Activated CD4-positive, alpha-beta T cell treated with anti-CD3 and anti-CD28 coated beads for 36 hours (primary cell): ENCODE results near the gene MAJIN. TPM values are rescaled to one million over a fixed set of nuclear protein-coding genes. Genes with fewer than 3 reads are reported as not detected.
A peak's percentile ranks its signal among the peaks of the same experiment; 100 is the strongest.

ENCODE experiments used
- ATAC-seq: fragments of 200-7000 bp; cut with Tn5 transposase; one replicate; pipeline ENCODE4 v1.10.0; 2021; ENCODE audit warnings: mild to moderate bottlenecking, moderate library complexity
- CTCF ChIA-PET: fragments of 350-600 bp; sonication (Branson Sonifier 250); formaldehyde crosslinking; loops from one replicate; lab custom pipeline; 2021; ENCODE audit warnings: antibody characterized with exemption; lab: Charles Lee
- POLR2A ChIA-PET: fragments of 350-600 bp; sonication (Branson Sonifier 250); formaldehyde crosslinking; loops from one replicate; lab custom pipeline; 2021; ENCODE audit warnings: antibody characterized with exemption, inconsistent platforms; lab: Charles Lee
- DNase-seq: peaks from one replicate; pipeline ENCODE4 v3.0.0-alpha.2; 2020
- H3K27ac Mint-ChIP-seq: one replicate; pipeline ENCODE4 v1.8.0; 2021; ENCODE audit warnings: mixed read lengths
- H3K27me3 Mint-ChIP-seq: one replicate; pipeline ENCODE4 v1.8.0; 2021; ENCODE audit warnings: mixed read lengths
- H3K36me3 Mint-ChIP-seq: one replicate; pipeline ENCODE4 v1.8.0; 2021; ENCODE audit warnings: low read depth, mixed read lengths
- H3K4me1 Mint-ChIP-seq: one replicate; pipeline ENCODE4 v1.8.0; 2021; ENCODE audit warnings: mixed read lengths
- H3K4me3 Mint-ChIP-seq: one replicate; pipeline ENCODE4 v1.8.0; 2021; ENCODE audit warnings: mild to moderate bottlenecking, moderate library complexity, mixed read lengths
- H3K9me3 Mint-ChIP-seq: one replicate; pipeline ENCODE4 v1.8.0; 2021; ENCODE audit warnings: low read depth, mixed read lengths
- intact Hi-C, 2 experiments: fragments of 100-400 bp; cut with DNase I in 1 of 2; cut with micrococcal nuclease in 1 of 2; formaldehyde crosslinking; loops; one replicate each; pipeline versions ENCODE4 v1.14.2 to v1.15.1; 2022 to 2024; cut with DNase I, micrococcal nuclease
- total RNA-seq, 2 experiments: library from RNA; stranded (reverse); gene quantifications; one replicate each; pipeline ENCODE4 v1.2.3, GENCODE V29; 2021

MAJIN gene
- total RNA-seq, 2 experiments from 2014 or later: 1.2 to 1.6 TPM

DNA sequence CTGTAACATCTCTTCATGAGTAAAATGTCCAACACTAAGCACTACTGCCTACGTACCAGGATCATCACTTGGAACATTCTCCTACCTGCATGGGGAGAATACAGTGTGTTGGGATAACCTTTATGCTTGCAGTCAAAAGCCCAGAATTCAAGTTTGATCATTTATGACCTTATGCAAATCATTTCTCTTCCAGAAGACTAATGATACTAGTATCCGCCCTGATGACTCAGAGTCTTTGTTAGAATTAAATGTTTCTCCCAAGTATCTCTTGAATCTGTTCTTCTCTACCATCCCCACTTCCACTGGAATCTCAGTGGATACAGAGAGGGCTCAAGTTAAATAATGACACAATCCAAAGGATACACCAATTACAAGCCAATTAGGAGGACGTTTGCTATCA, 12.4 kb downstream of the MAJIN start:
- intact Hi-C loops: no loop called here
- no peak for DNase-seq
- no peak for ATAC-seq
- ChIA-PET POLR2A (no interaction called here), CTCF (no interaction called here)
- Mint-ChIP-seq H3K36me3 (no peaks in the 10 kb centered on the region), H3K4me1 (no peaks in the 10 kb centered on the region), H3K9me3 (no peaks in the 10 kb centered on the region), H3K27me3 (peaks cover 3% of the 10 kb centered on the region), H3K27ac (no peak overlapping the region), H3K4me3 (no peak overlapping the region)

DNA sequence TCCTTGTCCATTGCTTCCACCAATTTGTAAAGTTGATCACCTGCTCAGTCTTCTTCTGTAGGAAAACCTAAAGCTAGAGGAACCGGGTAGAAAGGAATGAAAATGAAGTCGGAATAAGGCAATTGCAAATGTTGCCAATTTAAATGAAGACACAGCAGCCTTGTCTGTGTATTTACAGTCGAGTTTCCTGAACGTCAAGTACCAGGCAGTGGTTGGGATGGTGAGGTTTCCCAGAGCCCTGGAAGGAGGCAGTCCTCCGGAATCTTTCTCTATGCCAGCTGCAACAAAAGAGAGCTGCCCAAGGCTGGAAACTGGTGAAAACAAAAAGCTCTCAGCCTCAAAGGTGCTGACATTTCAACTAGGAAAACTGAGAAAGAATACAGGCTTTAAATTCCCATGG, 17.7 kb downstream of the MAJIN start:
- ChIA-PET POLR2A (no interaction called here), CTCF (interaction anchor here (0.6 to 1.1 kb wide), 2 partner anchors 14 to 130 kb away, joined by 4 to 5 read pairs; no protein-coding TSS in a partner anchor)
- no peaks in the 10 kb centered on the region for H3K9me3 Mint-ChIP-seq
- H3K4me3 Mint-ChIP-seq: no peak overlapping the region
- intact Hi-C loops: no loop called here
- no peaks in the 10 kb centered on the region for H3K36me3 Mint-ChIP-seq
- no peak overlapping the region for H3K27ac Mint-ChIP-seq
- DNase-seq (no peak), ATAC-seq (no peak)
- no peaks in the 10 kb centered on the region for H3K4me1 Mint-ChIP-seq
- peaks cover 7% of the 10 kb centered on the region for H3K27me3 Mint-ChIP-seq

DNA sequence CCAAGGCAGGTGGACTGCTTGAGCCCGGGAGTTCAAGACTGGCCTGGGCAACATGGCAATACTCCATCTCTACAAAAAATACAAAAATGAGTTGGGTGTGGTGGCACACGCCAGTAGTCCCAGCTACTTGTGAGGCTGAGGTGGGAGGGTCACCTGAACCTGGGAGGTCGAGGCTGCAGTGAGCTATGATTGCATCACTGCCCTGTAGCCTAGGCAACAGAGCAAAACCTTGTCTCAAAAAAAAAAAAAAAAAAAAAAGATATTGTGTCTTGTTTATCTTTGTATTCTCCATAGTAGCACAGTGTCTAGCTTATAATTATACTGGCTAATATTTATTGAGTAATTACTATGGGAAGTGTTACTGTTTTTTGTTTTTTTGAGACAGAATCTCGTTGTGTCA, 20.4 kb downstream of the MAJIN start:
- intact Hi-C loops: no loop called here
- POLR2A ChIA-PET: no interaction called here
- Mint-ChIP-seq H3K4me1 (no peaks in the 10 kb centered on the region), H3K9me3 (no peaks in the 10 kb centered on the region), H3K27ac (no peak overlapping the region), H3K27me3 (peaks cover 7% of the 10 kb centered on the region), H3K4me3 (no peak overlapping the region), H3K36me3 (no peaks in the 10 kb centered on the region)
- ATAC-seq: no peak
- DNase-seq: no peak
- CTCF ChIA-PET: interaction anchor here (0.6 to 0.7 kb wide), 3 partner anchors 20 to 521 kb away, joined by 3 to 4 read pairs (median 3); partner anchors contain the start of gene MAJIN

DNA sequence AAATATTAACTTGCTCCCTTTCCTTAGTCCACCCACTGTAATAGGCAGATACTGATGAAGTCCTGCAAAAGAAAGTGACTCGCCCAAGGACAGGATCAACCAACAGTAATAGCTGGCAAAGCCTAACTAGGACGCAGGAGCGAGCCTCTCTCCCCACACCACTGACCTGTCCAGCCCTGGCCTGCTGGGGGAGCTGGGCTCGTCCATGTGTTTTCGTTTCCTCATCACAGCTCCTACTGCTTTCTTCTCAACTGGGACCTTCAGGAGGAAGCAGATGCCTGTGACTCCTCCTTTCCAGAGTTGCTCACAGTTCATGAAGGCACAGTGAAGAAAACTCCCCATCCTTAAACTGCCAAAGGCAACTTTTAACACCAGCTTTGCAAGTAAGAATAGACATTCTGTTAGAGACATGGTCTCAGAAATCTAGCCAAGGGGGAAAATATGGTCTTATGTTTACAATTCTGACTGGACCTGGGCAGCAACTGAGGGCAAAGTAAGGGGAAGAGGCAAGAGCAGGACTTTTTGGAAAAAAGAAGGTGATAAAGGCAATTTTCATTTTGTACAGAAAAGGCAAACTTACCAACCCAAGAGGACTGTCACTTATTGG, 24.6 kb downstream of the MAJIN start:
- H3K4me3 Mint-ChIP-seq: no peak overlapping the region
- POLR2A ChIA-PET: interaction anchor here (0.5 kb wide), 1 partner anchor 52 kb away, joined by 3 read pairs; no protein-coding TSS in a partner anchor
- no peaks in the 10 kb centered on the region for H3K4me1 Mint-ChIP-seq
- ATAC-seq (no peak), DNase-seq (no peak)
- no peaks in the 10 kb centered on the region for H3K9me3 Mint-ChIP-seq
- peaks cover 3% of the 10 kb centered on the region for H3K27me3 Mint-ChIP-seq
- no peak overlapping the region for H3K27ac Mint-ChIP-seq
- no peaks in the 10 kb centered on the region for H3K36me3 Mint-ChIP-seq
- CTCF ChIA-PET: no interaction called here
- intact Hi-C loops: no loop called here

DNA sequence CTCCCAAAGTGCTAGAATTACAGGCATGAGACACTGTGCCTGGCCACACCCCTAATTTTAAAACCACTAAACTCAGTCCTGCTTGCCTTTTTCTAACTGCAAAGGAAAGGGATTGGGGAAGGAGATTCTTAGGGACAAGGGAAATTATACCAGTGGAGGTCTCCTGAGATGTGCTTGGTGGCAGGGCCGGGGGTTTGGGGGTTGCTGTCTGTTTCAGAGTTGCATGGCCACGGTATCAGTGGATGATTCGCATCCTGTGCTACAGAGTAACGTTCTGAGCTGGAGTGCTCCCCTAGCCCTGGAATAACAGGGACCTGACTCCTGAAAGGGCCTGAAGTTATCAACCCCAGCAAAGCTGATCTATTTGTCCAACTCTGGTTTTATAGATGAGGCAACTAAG, 35.4 kb downstream of the MAJIN start:
- no peak for ATAC-seq
- intact Hi-C loops: no loop called here
- no peak overlapping the region for H3K4me3 Mint-ChIP-seq
- no peaks in the 10 kb centered on the region for H3K9me3 Mint-ChIP-seq
- peaks cover 3% of the 10 kb centered on the region for H3K4me1 Mint-ChIP-seq
- H3K36me3 Mint-ChIP-seq: peaks cover 4% of the 10 kb centered on the region
- H3K27ac Mint-ChIP-seq: no peak overlapping the region
- CTCF ChIA-PET: interaction anchor here (0.6 to 1.5 kb wide), 3 partner anchors 17 to 92 kb away, joined by 3 to 6 read pairs (median 4); partner anchors contain the start of gene CDC42BPG
- DNase-seq: no peak
- H3K27me3 Mint-ChIP-seq: no peaks in the 10 kb centered on the region
- POLR2A ChIA-PET: interaction anchor here (0.6 kb wide), 1 partner anchor 86 kb away, joined by 3 read pairs; no protein-coding TSS in a partner anchor

DNA sequence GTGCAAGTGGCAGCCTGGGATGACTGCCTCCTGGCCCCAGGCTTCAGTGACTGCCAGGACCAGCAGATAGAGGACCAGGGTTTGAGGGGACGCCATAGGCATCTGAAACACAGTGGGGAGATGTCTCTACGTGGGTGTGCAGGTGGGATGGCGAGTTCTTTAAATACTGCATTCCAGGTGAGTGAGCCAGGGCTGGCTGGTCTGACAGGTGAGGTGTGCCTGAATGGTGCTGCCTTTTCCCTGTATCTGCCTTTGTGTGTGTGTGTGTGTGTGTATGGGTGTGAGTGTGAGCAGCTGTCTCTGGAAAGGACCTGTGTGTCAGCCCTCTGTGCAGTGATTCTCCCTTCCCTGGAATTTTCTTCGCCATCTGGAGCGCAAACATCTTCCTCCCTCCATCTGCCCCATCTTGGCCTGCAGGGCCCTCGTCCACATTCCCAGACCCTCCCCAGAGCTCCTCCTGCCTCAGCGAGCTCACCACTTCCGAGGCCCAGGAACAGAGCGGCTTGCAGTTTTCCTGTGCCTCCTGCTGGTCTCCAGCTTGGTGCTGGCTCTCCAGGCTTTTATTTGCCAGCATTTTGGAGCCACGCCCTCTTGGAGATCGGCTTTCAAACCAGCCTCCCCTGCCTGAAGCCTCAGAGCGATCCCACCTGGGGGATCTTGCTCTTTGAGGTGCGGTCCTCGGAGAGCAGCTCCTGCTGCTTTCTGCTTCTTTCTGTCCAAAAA, 36.4 kb downstream of the MAJIN start, which contains the start of gene GPHA2:
Gene GPHA2, minus strand, starts transcription at position 535 of the 723 bp plus-strand sequence. Its CDS starts 433 bp downstream, at position 102.
- H3K4me1 Mint-ChIP-seq: peaks cover 3% of the 10 kb centered on the region
- ChIA-PET POLR2A (no interaction called here), CTCF (interaction anchor here (1.1 to 1.5 kb wide), 2 partner anchors 88 to 91 kb away, joined by 4 to 6 read pairs; partner anchors contain the start of gene CDC42BPG)
- no peak within 1 kb of the TSS for H3K4me3 Mint-ChIP-seq
- H3K36me3 Mint-ChIP-seq: peaks cover 6% of the 10 kb centered on the region
- DNase-seq (no peak), ATAC-seq (no peak)
- no peaks in the 10 kb centered on the region for H3K27me3 Mint-ChIP-seq
- intact Hi-C loops: no loop called here
- no peak within 1 kb of the TSS for H3K27ac Mint-ChIP-seq
- no peaks in the 10 kb centered on the region for H3K9me3 Mint-ChIP-seq

DNA sequence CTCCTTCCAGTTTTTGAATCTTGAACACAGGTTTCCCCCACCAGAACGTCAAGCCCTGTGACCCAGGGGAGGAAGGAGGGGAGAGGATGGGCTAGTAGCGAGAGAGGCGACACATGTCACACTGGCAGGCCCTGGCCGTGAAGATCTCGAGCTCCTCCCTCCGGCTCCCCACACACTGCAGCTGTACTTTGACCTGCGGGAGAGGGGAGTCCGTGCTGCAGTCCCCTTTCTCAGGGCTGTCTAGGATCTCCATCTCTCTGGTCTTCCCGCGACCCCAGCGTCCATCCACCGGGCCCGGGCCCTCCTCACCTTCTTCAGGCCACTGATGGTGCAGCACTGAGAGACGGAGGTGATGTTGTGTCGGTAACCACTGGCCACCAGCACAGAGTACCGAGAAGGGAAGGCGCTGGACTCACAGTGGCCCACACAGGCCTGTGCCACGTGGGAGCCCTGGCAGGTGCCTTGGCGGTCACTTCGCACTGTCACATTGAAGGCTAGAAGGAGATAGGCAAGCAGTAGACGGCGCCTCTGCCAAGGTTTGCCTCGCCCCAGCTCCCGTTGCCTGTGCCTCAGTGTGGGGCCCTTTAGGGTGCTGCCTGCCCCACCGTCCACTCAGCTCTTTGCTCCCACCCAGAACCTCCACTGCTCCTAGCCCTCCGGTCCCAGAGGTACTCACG, 37.1 kb downstream of the MAJIN start:
- no peak for DNase-seq
- CTCF ChIA-PET: interaction anchor here (0.6 kb wide), 1 partner anchor 10 kb away, joined by 3 read pairs; no protein-coding TSS in a partner anchor
- intact Hi-C loops: no loop called here
- Mint-ChIP-seq H3K27me3 (no peaks in the 10 kb centered on the region), H3K36me3 (peaks cover 11% of the 10 kb centered on the region), H3K4me3 (no peak overlapping the region), H3K27ac (no peak overlapping the region), H3K9me3 (no peaks in the 10 kb centered on the region), H3K4me1 (peaks cover 3% of the 10 kb centered on the region)
- POLR2A ChIA-PET: no interaction called here
- ATAC-seq: no peak

DNA sequence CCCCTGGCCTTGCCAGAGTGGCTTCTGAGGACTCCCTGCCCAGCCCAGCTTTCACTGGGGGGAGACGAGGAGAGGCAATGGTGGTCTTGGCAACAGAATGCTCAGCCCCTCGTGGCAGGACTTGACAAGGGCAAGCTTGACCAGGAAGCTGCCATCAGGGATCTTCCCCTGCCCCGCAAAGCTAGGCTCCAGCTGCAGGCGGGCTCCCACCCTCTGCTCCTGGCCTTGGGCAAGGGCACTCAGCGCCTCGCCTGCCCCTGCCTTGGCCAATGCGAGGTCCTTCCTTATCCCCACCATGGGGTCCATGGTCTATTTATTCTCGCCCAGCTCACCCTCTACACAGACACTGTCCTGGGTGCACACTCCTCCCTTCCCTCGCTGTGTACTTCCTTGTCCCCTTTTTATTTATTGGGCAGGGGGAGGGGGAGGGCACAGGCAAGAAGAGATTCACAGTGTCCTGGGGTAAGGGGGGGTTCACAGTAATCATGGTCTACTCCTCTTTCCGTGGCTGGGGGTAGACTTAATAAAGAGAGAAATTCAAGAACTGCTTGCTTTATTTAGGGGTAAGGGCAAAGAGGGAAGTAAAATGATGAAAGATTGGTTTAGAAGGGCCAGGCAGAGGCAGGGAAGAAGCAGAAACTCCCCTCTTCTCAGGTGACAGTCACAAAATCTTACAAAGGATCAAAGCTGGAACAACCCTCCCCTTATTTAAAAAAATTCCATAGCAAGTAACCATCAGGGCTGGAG, 37.8 kb downstream of the MAJIN start:
- ChIA-PET CTCF (interaction anchor here (0.6 kb wide), 1 partner anchor 10 kb away, joined by 3 read pairs; no protein-coding TSS in a partner anchor), POLR2A (no interaction called here)
- no peaks in the 10 kb centered on the region for H3K27me3 Mint-ChIP-seq
- ATAC-seq: no peak
- peaks cover 12% of the 10 kb centered on the region for H3K36me3 Mint-ChIP-seq
- peaks cover 3% of the 10 kb centered on the region for H3K4me1 Mint-ChIP-seq
- no peak for DNase-seq
- H3K4me3 Mint-ChIP-seq: no peak overlapping the region
- intact Hi-C loops: no loop called here
- peak overlapping the region; percentile 5 for H3K27ac Mint-ChIP-seq
- H3K9me3 Mint-ChIP-seq: no peaks in the 10 kb centered on the region

DNA sequence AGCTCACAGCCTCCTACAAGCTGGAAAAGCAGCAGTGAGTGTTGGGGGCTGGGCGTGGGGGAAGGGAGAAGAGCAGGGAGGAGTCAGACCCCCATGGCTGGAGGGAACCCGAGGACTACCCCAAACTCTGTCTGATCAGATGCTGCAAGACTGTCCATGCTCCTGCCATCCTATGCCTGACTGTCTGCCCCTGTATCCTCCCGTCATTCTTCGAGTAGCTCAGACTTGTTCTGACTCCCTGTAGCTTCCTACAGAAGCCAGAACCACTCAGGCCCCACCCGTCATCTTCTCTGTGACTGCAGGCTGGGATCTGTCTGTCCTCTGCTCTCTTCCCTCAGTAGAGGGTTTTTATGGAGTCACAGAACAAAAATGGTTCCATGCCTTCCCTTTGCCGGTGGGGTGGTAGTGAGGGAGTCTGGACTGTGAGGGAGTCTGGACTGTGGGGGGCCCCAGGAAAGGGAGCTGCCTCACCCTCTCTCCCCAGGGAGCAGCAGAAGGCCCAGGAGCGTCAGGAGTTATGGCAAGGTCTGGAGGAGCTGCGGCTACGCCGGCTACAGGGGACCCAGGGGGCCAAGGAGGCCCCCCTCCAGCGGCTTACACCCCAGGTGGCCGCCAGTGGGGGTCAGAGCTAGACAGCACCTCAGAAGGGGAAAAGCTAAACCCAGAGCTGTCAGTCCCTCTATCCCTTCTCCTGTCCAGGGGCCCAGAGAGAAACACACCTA, 38.5 kb downstream of the MAJIN start:
- Mint-ChIP-seq H3K9me3 (no peaks in the 10 kb centered on the region), H3K27ac (no peak overlapping the region), H3K27me3 (no peaks in the 10 kb centered on the region), H3K4me1 (peaks cover 3% of the 10 kb centered on the region), H3K36me3 (peaks cover 12% of the 10 kb centered on the region), H3K4me3 (no peak overlapping the region)
- ChIA-PET CTCF (no interaction called here), POLR2A (no interaction called here)
- intact Hi-C loops: no loop called here
- ATAC-seq: no peak
- DNase-seq: no peak

DNA sequence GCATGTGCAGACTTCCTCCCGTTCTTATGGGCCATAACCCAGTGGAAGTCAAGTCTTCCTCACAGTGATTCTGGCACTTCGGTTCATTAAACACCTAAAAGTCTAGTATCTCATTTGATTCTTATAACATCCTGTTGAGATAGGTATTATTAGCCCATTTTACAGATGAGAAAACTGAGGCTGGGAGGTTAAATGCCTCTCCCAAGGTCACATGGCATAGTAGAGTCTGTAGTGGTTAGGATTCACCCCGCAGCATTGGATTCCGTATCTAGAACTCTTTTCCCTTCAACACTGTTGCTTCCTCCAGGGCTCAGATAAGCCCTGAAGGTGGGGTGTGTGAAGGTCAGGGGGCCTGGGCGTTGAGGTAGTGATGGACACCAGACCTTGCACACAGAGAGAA, 39.6 kb downstream of the MAJIN start:
- Mint-ChIP-seq H3K9me3 (no peaks in the 10 kb centered on the region), H3K36me3 (peaks cover 12% of the 10 kb centered on the region), H3K27me3 (no peaks in the 10 kb centered on the region), H3K27ac (no peak overlapping the region), H3K4me1 (peaks cover 3% of the 10 kb centered on the region), H3K4me3 (no peak overlapping the region)
- DNase-seq (no peak), ATAC-seq (no peak)
- ChIA-PET CTCF (interaction anchor here (0.7 kb wide), 2 partner anchors 79 to 85 kb away, joined by 3 to 4 read pairs; no protein-coding TSS in a partner anchor), POLR2A (no interaction called here)
- intact Hi-C loops: no loop called here
